K562 (cell line): ENCODE measurements around the gene VSIG10L2. TPM values are rescaled to one million over a fixed set of nuclear protein-coding genes. Genes with fewer than 3 reads are reported as not detected.

Experiments used
- ATF3 ChIP-seq, 2 experiments: fragments of 450-650 bp in 1 of 2; sonication (generic) in 1 of 2; formaldehyde crosslinking in 1 of 2; IDR thresholded peaks in 1 of 2; conservative IDR thresholded peaks in 1 of 2; 2 replicates each; pipeline versions ENCODE4 v1.6.1 to v1.8.1; 2016 to 2023; ENCODE audit warnings: mild to moderate bottlenecking in 2 of 2, moderate library complexity in 2 of 2, inconsistent platforms in 1 of 2, missing genetic modification reagents in 1 of 2
- BRCA1 ChIP-seq, 2 experiments: fragments of 450-650 bp in 1 of 2; sonication (generic) in 1 of 2; formaldehyde crosslinking in 1 of 2; IDR thresholded peaks; 2 replicates each; pipeline versions ENCODE4 v1.5.0 to v1.6.1; 2017 to 2020; ENCODE audit warnings: mild to moderate bottlenecking in 1 of 2, missing genetic modification reagents in 1 of 2
- BRD9 ChIP-seq: fragments of 450-650 bp; IDR thresholded peaks from 2 replicates; pipeline ENCODE4 v1.6.1; 2018; ENCODE audit warnings: low read depth; ENCODE audit not compliant: partially characterized antibody
- CHD1 ChIP-seq: fragments of 200-600 bp; sonication (generic); IDR thresholded peaks from one replicate; pipeline ENCODE4 v1.6.1; 2012; ENCODE audit warnings: mild to moderate bottlenecking, moderate library complexity, low read length, inconsistent platforms
- HMGN3 ChIP-seq: IDR thresholded peaks from 2 replicates; pipeline ENCODE4 v1.6.1; 2011; ENCODE audit warnings: borderline replicate concordance, low read depth, mild to moderate bottlenecking, mixed read lengths, low read length; ENCODE audit not compliant: insufficient read length; ENCODE audit errors: extremely low read depth
- KDM2B ChIP-seq: fragments of 250-450 bp; sonication (Bioruptor Pico); IDR thresholded peaks from 2 replicates; pipeline ENCODE4 v1.8.0; 2021; ENCODE audit warnings: mild to moderate bottlenecking, moderate library complexity
- MAFF ChIP-seq: IDR thresholded peaks from 2 replicates; pipeline ENCODE4 v1.6.1; 2012; ENCODE audit warnings: low read length, improper control_type of control experiment
- MAX ChIP-seq: sonication (generic); formaldehyde crosslinking; IDR thresholded peaks from 2 replicates; pipeline ENCODE4 v1.9.0; 2022; ENCODE audit warnings: mild to moderate bottlenecking, missing genetic modification reagents
- MYC ChIP-seq, 2 experiments: fragments of 250-450 bp in 1 of 2; sonication (Bioruptor Pico) in 1 of 2; IDR thresholded peaks; 2 replicates each; pipeline versions ENCODE4 v1.5.1 to v1.6.1; 2012 to 2021; ENCODE audit warnings: low read depth in 2 of 2, borderline replicate concordance in 1 of 2, improper control_type of control experiment in 1 of 2, low read length in 1 of 2, mild to moderate bottlenecking in 1 of 2, moderate library complexity in 1 of 2
- NCOA6 ChIP-seq: fragments of 450-650 bp; IDR thresholded peaks from 2 replicates; pipeline ENCODE4 v1.6.1; 2017; ENCODE audit warnings: mild to moderate bottlenecking
- NRF1 ChIP-seq, 2 experiments: fragments of 450-650 bp; IDR thresholded peaks in 1 of 2; conservative IDR thresholded peaks in 1 of 2; 2 replicates each; pipeline ENCODE4 v1.6.1; 2014; ENCODE audit warnings: mild to moderate bottlenecking in 2 of 2
- TSC22D4 ChIP-seq: fragments of 450-650 bp; IDR thresholded peaks from 2 replicates; pipeline ENCODE4 v1.6.1; 2016; ENCODE audit warnings: missing genetic modification characterization, missing biosample characterization, control low read depth
- U2AF1 ChIP-seq: fragments of 200-400 bp; formaldehyde crosslinking; optimal IDR thresholded peaks from 2 replicates; pipeline ENCODE3; 2017; ENCODE audit warnings: mild to moderate bottlenecking, low read depth, low read length, moderate library complexity
- ZNF57 ChIP-seq: fragments of 450-650 bp; formaldehyde crosslinking; IDR thresholded peaks from 2 replicates; pipeline ENCODE4 v1.4.0; 2020; ENCODE audit warnings: mild to moderate bottlenecking, moderate library complexity
- ZNF76 ChIP-seq: fragments of 250-450 bp; sonication (Bioruptor Pico); IDR thresholded peaks from 2 replicates; pipeline ENCODE4 v1.4.0; 2020; ENCODE audit warnings: mild to moderate bottlenecking, moderate library complexity, borderline replicate concordance
- polyA plus RNA-seq, 8 experiments: library from polyadenylated mRNA; depleted of rRNA in 4 of 8; stranded (reverse) in 5 of 8; unstranded in 3 of 8; fragments of >200 nt; fragmentation: Nextera tagmentation in 2 of 8; fragmentation: Illumina TruSeq in 1 of 8; extraction: Ambion mirVana in 2 of 8; extraction: Trizol in 1 of 8; gene quantifications; 2 replicates each; pipeline versions ENCODE4 v1.2.1 to v1.2.3, GENCODE V29; 2011 to 2014; ENCODE audit warnings: inconsistent platforms in 1 of 8, missing spikeins in 1 of 8
- total RNA-seq, 7 experiments: library from RNA; depleted of rRNA in 6 of 7; stranded (reverse); fragments of >200 nt in 6 of 7; fragmentation: Illumina TruSeq in 2 of 7; extraction: Trizol in 2 of 7; gene quantifications; 2 replicates each; pipeline versions ENCODE4 v1.2.1 to v1.2.3, GENCODE V29; 2011 to 2021; ENCODE audit warnings: low replicate concordance in 1 of 7
- TF ChIP-seq, protein P1 (sequence below): sonication (generic); formaldehyde crosslinking; IDR thresholded peaks from 2 replicates; pipeline ENCODE4 v1.8.0; 2022; ENCODE audit warnings: mild to moderate bottlenecking, missing genetic modification reagents
- TF ChIP-seq, protein P2 (sequence below): fragments of 450-650 bp; IDR thresholded peaks from 2 replicates; pipeline ENCODE4 v1.6.1; 2017; ENCODE audit warnings: mild to moderate bottlenecking, moderate library complexity
- TF ChIP-seq, protein P3 (sequence below): fragments of 200-400 bp; formaldehyde crosslinking; IDR thresholded peaks from 2 replicates; pipeline ENCODE4 v1.6.1; 2017; ENCODE audit warnings: mild to moderate bottlenecking, low read depth, low read length, moderate library complexity

The VSIG10L2 gene
- total and polyA plus RNA-seq, 9 of the 15 experiments (the other 6 are each of a cell fraction or from before 2014, with no cell fraction given): not detected

GRCh38 chr11:125902927-125903710, 42.7 kb upstream of the VSIG10L2 start, which contains the start of gene PUS3 (continued):
- TF ChIP-seq MYC (IDR thresholded peaks at IDR 0.05; ENCODE audit: low read depth, low read length): peak; percentile 61; the same call in 1 of the 2 replicates
- TF ChIP-seq MYC (CRISPR knock-in tag; IDR thresholded peaks at IDR 0.05; ENCODE audit: borderline replicate concordance, low read depth): no peak
- TF ChIP-seq, protein P1, sequence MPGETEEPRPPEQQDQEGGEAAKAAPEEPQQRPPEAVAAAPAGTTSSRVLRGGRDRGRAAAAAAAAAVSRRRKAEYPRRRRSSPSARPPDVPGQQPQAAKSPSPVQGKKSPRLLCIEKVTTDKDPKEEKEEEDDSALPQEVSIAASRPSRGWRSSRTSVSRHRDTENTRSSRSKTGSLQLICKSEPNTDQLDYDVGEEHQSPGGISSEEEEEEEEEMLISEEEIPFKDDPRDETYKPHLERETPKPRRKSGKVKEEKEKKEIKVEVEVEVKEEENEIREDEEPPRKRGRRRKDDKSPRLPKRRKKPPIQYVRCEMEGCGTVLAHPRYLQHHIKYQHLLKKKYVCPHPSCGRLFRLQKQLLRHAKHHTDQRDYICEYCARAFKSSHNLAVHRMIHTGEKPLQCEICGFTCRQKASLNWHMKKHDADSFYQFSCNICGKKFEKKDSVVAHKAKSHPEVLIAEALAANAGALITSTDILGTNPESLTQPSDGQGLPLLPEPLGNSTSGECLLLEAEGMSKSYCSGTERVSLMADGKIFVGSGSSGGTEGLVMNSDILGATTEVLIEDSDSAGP (CRISPR knock-in tag): no peak
- no peak for TF ChIP-seq ZNF76 (CRISPR knock-in tag)
- no peak for TF ChIP-seq NCOA6
- no peak for TF ChIP-seq KDM2B (CRISPR knock-in tag)
- no peak for TF ChIP-seq HMGN3
- TF ChIP-seq CHD1: no peak
- TF ChIP-seq, protein P2, sequence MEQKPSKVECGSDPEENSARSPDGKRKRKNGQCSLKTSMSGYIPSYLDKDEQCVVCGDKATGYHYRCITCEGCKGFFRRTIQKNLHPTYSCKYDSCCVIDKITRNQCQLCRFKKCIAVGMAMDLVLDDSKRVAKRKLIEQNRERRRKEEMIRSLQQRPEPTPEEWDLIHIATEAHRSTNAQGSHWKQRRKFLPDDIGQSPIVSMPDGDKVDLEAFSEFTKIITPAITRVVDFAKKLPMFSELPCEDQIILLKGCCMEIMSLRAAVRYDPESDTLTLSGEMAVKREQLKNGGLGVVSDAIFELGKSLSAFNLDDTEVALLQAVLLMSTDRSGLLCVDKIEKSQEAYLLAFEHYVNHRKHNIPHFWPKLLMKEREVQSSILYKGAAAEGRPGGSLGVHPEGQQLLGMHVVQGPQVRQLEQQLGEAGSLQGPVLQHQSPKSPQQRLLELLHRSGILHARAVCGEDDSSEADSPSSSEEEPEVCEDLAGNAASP: no peak
- TF ChIP-seq MAFF: no peak
- TF ChIP-seq MAX (CRISPR knock-in tag): no peak
- TF ChIP-seq ATF3 (IDR thresholded peaks at IDR 0.05): no peak
- no peak for TF ChIP-seq ATF3 (CRISPR knock-in tag; conservative IDR thresholded peaks at IDR 0.05)
- TF ChIP-seq NRF1 (conservative IDR thresholded peaks at IDR 0.05 in 1 of 2, IDR thresholded peaks at IDR 0.05 in 1 of 2): peak; percentile 94 to 95
- TF ChIP-seq BRCA1 (IDR thresholded peaks at IDR 0.05): no peak
- TF ChIP-seq BRCA1 (CRISPR knock-in tag; IDR thresholded peaks at IDR 0.05): no peak
- no peak for TF ChIP-seq U2AF1
- TF ChIP-seq BRD9: no peak
- TF ChIP-seq, protein P3, sequence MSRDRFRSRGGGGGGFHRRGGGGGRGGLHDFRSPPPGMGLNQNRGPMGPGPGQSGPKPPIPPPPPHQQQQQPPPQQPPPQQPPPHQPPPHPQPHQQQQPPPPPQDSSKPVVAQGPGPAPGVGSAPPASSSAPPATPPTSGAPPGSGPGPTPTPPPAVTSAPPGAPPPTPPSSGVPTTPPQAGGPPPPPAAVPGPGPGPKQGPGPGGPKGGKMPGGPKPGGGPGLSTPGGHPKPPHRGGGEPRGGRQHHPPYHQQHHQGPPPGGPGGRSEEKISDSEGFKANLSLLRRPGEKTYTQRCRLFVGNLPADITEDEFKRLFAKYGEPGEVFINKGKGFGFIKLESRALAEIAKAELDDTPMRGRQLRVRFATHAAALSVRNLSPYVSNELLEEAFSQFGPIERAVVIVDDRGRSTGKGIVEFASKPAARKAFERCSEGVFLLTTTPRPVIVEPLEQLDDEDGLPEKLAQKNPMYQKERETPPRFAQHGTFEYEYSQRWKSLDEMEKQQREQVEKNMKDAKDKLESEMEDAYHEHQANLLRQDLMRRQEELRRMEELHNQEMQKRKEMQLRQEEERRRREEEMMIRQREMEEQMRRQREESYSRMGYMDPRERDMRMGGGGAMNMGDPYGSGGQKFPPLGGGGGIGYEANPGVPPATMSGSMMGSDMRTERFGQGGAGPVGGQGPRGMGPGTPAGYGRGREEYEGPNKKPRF: no peak
- TF ChIP-seq ZNF57 (CRISPR knock-in tag): no peak
- no peak for TF ChIP-seq TSC22D4 (tag)
